Heart left ventricle (tissue), 16 donors: ENCODE results near the gene RSPRY1. TPM values are rescaled to one million over a fixed set of nuclear protein-coding genes. Genes with fewer than 3 reads are reported as not detected.

Source experiments
- ATAC-seq, 4 donors: fragments of 200-7000 bp; cut with Tn5 transposase; one replicate each; pipeline ENCODE4 v1.9.1; 2020 to 2022; ENCODE audit warnings: moderate library complexity in 4 of 4, mild to moderate bottlenecking in 3 of 4, moderate number of reproducible peaks in 1 of 4
- DNase-seq, 5 donors: peaks; one replicate each; pipeline ENCODE4 v3.0.0-alpha.2; 2020
- H3K27ac ChIP-seq, 12 donors: fragments of 200-600 bp; sonication (generic) in 4 of 12; one replicate each; pipeline versions ENCODE4 v1.5.0 to v1.8.0; 2016 to 2022; ENCODE audit warnings: mild to moderate bottlenecking in 2 of 12
- H3K27me3 ChIP-seq, 9 donors: fragments of 200-600 bp; sonication (generic) in 2 of 9; one replicate each; pipeline versions ENCODE4 v1.5.1 to v1.8.0; 2016 to 2022; ENCODE audit warnings: mild to moderate bottlenecking in 3 of 9
- H3K36me3 ChIP-seq, 9 donors: fragments of 200-600 bp; sonication (generic) in 2 of 9; one replicate each; pipeline versions ENCODE4 v1.5.0 to v1.8.0; 2018 to 2022; ENCODE audit warnings: mild to moderate bottlenecking in 2 of 9
- H3K4me1 ChIP-seq, 12 donors: fragments of 200-600 bp; sonication (generic) in 4 of 12; one replicate each; pipeline versions ENCODE4 v1.5.0 to v1.8.0; 2016 to 2022; ENCODE audit warnings: mild to moderate bottlenecking in 3 of 12
- H3K4me3 ChIP-seq, 12 donors: fragments of 200-600 bp; sonication (generic) in 4 of 12; one replicate each; pipeline versions ENCODE4 v1.5.0 to v1.8.0; 2017 to 2022; ENCODE audit warnings: mild to moderate bottlenecking in 9 of 12, moderate library complexity in 4 of 12
- H3K9me3 ChIP-seq, 12 donors: fragments of 200-600 bp; sonication (generic) in 4 of 12; one replicate each; pipeline versions ENCODE4 v1.5.0 to v1.8.0; 2016 to 2022; ENCODE audit warnings: mild to moderate bottlenecking in 1 of 12
- POLR2A ChIP-seq, 2 donors: fragments of 450-650 bp; IDR thresholded peaks; one replicate each; pipeline ENCODE4 v1.6.1; 2017; ENCODE audit warnings: antibody characterized with exemption in 2 of 2, mild to moderate bottlenecking in 2 of 2, moderate library complexity in 2 of 2
- WGBS, 4 donors: extraction: QIAGEN DNeasy Blood & Tissue Kit in 2 of 4; methylation state at CpG; one replicate each; pipeline versions ENCODE4 v1.1.5 to v1.1.7; 2013 to 2018; 5-methylcytosine and 5-hydroxymethylcytosine counted together
- intact Hi-C, 10 donors: fragments of 100-400 bp; cut with DNase I; formaldehyde crosslinking; loops; one replicate each; pipeline versions ENCODE4 v1.11.1 to v1.14.2; 2022
- polyA plus RNA-seq, 2 donors: library from polyadenylated mRNA; stranded (reverse); fragments of 200-250 nt; gene quantifications; one replicate each; pipeline ENCODE4 v1.2.3, GENCODE V29; 2013
- total RNA-seq, 9 donors: library from RNA; depleted of rRNA in 2 of 9; stranded (reverse); fragments of >200 nt in 2 of 9; fragmentation: NEBNext Ultra II Directional in 3 of 9; extraction: Animal tissue kit (Norgen Biotek cat#: 25700) in 3 of 9; gene quantifications; one replicate each; pipeline versions ENCODE4 v1.1.0 to v1.2.4, GENCODE V29; 2016 to 2023
- TF ChIP-seq, protein P1 (sequence below), 12 donors: fragments of 200-600 bp; sonication (generic) in 4 of 12; IDR thresholded peaks; one replicate each; pipeline versions ENCODE4 v1.5.0 to v1.8.0; 2018 to 2022; ENCODE audit warnings: antibody characterized with exemption in 12 of 12, mild to moderate bottlenecking in 5 of 12
- donor health status: ischemic (EF 13 %, LVEDD 7.1; RV severe dilation, severe dysfunction).
- donor health status: healthy with polysubstance abuse.
- donor health status: DM: no; HTN: yes; CAD: no.
- donor health status: DM: no; HTN: no; CAD: no.
- donor health status: ischemic (EF 25% LVEDD 6.9; RV normal size, moderate dysfunction).
- donor health status: ischemic (EF 25% LVEDD 5.7; RV mildly dilated, moderate dysfunction).
- donor health status: healthy.
- donor health status: DM: yes; HTN: yes; CAD: no.
- donor health status: ischemic (EF 35%, LVEDD 5.7; RV mildly dilated, moderate dysfunction).
- donor health status: nonischemic (EF 11% LVEDD 7.7; RV severe dilation, severe dysfunction).
- donor health status: DM: yes; HTN: yes; CAD: no.
- donor health status: PGD.
- donor health status: ischemic (EF 29% LVEDD 5.4; RV normal size, mild dysfunction).
- donor health status: nonischemic (EF 23%, LVEDD 6.1; RV moderate dilation, normal function).

Gene RSPRY1
- total and polyA plus RNA-seq, 11 donors, result 5.4 to 22.9 (median 17.1) TPM

- H3K27me3 ChIP-seq, result no peaks in the 10 kb centered on the region
- TF ChIP-seq, protein P1, sequence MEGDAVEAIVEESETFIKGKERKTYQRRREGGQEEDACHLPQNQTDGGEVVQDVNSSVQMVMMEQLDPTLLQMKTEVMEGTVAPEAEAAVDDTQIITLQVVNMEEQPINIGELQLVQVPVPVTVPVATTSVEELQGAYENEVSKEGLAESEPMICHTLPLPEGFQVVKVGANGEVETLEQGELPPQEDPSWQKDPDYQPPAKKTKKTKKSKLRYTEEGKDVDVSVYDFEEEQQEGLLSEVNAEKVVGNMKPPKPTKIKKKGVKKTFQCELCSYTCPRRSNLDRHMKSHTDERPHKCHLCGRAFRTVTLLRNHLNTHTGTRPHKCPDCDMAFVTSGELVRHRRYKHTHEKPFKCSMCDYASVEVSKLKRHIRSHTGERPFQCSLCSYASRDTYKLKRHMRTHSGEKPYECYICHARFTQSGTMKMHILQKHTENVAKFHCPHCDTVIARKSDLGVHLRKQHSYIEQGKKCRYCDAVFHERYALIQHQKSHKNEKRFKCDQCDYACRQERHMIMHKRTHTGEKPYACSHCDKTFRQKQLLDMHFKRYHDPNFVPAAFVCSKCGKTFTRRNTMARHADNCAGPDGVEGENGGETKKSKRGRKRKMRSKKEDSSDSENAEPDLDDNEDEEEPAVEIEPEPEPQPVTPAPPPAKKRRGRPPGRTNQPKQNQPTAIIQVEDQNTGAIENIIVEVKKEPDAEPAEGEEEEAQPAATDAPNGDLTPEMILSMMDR (IDR thresholded peaks at IDR 0.05), result no peak
- no peak for TF ChIP-seq POLR2A (IDR thresholded peaks at IDR 0.05)
- H3K27ac ChIP-seq, result no peak overlapping the region
- no peak for DNase-seq
- WGBS, 4 donors, result 96 to 99% (median 98%) methylated on average over 5 of the region's 5 CpGs
- H3K36me3 ChIP-seq, result peaks cover 0 to 99% (median 98%) of the 10 kb centered on the region in 9 donors
- H3K4me3 ChIP-seq, result no peak overlapping the region
- H3K4me1 ChIP-seq, result no peaks in the 10 kb centered on the region
- ATAC-seq, result no peak
- intact Hi-C loops, result no loop called here
- peaks cover 0 to 2% (median 0%) of the 10 kb centered on the region in 12 donors for H3K9me3 ChIP-seq
Observed at GRCh38 chr16:57209780-57210179, 23.7 kb downstream of the RSPRY1 start.

- intact Hi-C loops, result no loop called here
- peaks cover 6 to 99% (median 99%) of the 10 kb centered on the region in 9 donors for H3K36me3 ChIP-seq
- TF ChIP-seq, protein P1 (IDR thresholded peaks at IDR 0.05), result no peak
- WGBS, 4 donors, result 92 to 99% (median 96%) methylated on average over 1 of the region's 1 CpG
- H3K27ac ChIP-seq, result no peak overlapping the region
- H3K27me3 ChIP-seq, result no peaks in the 10 kb centered on the region
- DNase-seq (no peak), ATAC-seq (no peak)
- H3K4me1 ChIP-seq, result no peaks in the 10 kb centered on the region
- peaks cover 0 to 37% (median 24%) of the 10 kb centered on the region in 12 donors for H3K9me3 ChIP-seq
- H3K4me3 ChIP-seq, result no peak overlapping the region
Observed at GRCh38 chr16:57213462-57213861, 27.3 kb downstream of the RSPRY1 start.

GRCh38 chr16:57216968-57217367 is 30.8 kb downstream of the RSPRY1 start:
- Histone ChIP-seq H3K4me3 (no peak overlapping the region), H3K27me3 (no peaks in the 10 kb centered on the region), H3K36me3 (peaks cover 6 to 98% (median 95%) of the 10 kb centered on the region in 9 donors), H3K27ac (no peak overlapping the region), H3K9me3 (peaks cover 0 to 48% (median 30%) of the 10 kb centered on the region in 12 donors), H3K4me1 (no peaks in the 10 kb centered on the region)
- WGBS, 4 donors, result 85 to 93% (median 91%) methylated on average over 2 of the region's 2 CpGs
- no peak for DNase-seq
- intact Hi-C loops, result no loop called here
- no peak for ATAC-seq
- no peak for TF ChIP-seq POLR2A (IDR thresholded peaks at IDR 0.05)
- TF ChIP-seq, protein P1 (IDR thresholded peaks at IDR 0.05), result no peak

DNA sequence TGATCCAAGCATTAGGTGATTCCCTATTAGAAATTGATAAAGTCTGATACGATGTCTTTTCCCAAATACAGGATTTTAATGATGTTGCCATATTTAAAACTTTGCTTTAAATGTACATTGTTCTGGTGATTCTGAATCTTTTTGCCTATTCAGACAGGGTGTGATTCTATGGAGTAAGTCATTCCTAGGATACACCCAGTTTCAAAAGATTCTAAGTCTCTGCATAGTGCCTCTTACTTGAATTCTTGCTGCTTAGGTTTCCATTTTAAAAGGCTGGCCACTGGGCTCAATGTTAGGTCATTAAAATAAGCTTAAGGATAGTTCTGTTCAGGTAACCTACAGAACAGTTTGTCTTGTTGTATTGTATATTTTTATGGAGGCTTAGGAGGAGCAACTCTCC is 36.9 kb downstream of the RSPRY1 start:
- Histone ChIP-seq H3K36me3 (peaks cover 0 to 98% (median 95%) of the 10 kb centered on the region in 9 donors), H3K4me1 (no peaks in the 10 kb centered on the region), H3K27me3 (no peaks in the 10 kb centered on the region), H3K4me3 (no peak overlapping the region), H3K9me3 (peaks cover 0 to 19% (median 5%) of the 10 kb centered on the region in 12 donors), H3K27ac (no peak overlapping the region)
- TF ChIP-seq, protein P1 (IDR thresholded peaks at IDR 0.05), result no peak
- no peak for TF ChIP-seq POLR2A (IDR thresholded peaks at IDR 0.05)
- ATAC-seq (no peak), DNase-seq (no peak)
- WGBS, 4 donors, result 88 to 94% (median 90%) methylated on average over 1 of the region's 1 CpG
- intact Hi-C loops, result no loop called here
